Transverse colon (tissue), 4 donors: ENCODE results near the gene DVL1.

Source experiments
- EP300 ChIP-seq: sonication (generic); formaldehyde crosslinking; IDR thresholded peaks from one replicate; pipeline ENCODE4 v1.6.1; 2017; ENCODE audit warnings: antibody characterized with exemption, low read depth
- POLR2A ChIP-seq: fragments of 450-650 bp; IDR thresholded peaks from one replicate; pipeline ENCODE4 v1.6.1; 2016; ENCODE audit warnings: antibody characterized with exemption, mild to moderate bottlenecking, moderate library complexity
- POLR2AphosphoS5 ChIP-seq, 3 donors: sonication (generic); formaldehyde crosslinking; IDR thresholded peaks; one replicate each; pipeline ENCODE4 v1.6.1; 2016; ENCODE audit warnings: antibody characterized with exemption in 3 of 3
- TF ChIP-seq, protein P1 (sequence below), 5 experiments: fragments of 200-600 bp in 3 of 5; fragments of 450-650 bp in 2 of 5; sonication (generic) in 3 of 5; IDR thresholded peaks; 1 replicate in 2 of 5; 2 replicates in 3 of 5; pipeline ENCODE4 v1.5.1; 2016 to 2017; ENCODE audit warnings: antibody characterized with exemption in 5 of 5, inconsistent platforms in 3 of 5, mild to moderate bottlenecking in 2 of 5, moderate library complexity in 1 of 5

DNA sequence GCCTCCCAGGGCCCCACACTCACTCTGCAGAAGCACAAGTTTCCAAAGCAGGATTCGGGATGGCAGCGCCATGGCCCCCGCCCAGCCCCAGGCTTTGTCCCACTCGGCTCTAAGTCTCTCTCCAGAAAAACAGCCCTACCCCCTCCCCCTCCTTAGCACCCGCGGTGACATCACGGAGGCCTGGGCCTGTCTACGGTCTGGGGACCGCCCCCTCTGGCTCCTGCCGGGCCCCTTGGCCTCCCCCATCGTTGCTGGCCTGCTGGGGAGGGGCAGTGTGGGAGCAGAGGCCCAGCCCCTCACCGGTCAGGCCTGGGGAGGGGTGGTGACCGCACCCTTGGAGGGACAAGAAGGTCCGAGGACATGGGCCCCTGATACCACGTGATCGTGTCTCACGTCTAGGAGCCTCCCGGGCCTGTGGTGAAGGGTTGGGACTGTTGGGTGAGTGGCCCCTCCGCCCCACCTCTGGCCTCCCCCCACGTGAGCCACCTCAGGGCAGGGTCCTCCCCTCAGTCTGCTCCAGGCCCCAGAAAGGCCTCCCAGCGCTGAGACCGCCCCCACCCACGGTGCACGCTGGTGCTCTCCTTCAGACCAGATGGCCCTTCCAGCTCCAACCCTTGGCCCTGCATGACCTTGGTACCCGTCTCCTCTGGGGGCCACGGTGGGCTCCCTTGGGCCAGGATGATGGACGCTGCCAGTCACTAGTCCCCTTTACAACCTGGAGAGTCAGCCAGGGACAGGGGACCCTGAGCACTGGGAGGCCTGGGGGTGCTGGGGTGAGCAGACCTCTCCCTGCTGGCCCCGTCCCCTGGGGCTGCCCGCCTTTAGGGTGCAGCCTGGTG, 9.4 kb upstream of the DVL1 start, which contains the start of gene MXRA8:
- TF ChIP-seq POLR2A, result peak; percentile 33
- TF ChIP-seq EP300, result no peak
- TF ChIP-seq, protein P1, sequence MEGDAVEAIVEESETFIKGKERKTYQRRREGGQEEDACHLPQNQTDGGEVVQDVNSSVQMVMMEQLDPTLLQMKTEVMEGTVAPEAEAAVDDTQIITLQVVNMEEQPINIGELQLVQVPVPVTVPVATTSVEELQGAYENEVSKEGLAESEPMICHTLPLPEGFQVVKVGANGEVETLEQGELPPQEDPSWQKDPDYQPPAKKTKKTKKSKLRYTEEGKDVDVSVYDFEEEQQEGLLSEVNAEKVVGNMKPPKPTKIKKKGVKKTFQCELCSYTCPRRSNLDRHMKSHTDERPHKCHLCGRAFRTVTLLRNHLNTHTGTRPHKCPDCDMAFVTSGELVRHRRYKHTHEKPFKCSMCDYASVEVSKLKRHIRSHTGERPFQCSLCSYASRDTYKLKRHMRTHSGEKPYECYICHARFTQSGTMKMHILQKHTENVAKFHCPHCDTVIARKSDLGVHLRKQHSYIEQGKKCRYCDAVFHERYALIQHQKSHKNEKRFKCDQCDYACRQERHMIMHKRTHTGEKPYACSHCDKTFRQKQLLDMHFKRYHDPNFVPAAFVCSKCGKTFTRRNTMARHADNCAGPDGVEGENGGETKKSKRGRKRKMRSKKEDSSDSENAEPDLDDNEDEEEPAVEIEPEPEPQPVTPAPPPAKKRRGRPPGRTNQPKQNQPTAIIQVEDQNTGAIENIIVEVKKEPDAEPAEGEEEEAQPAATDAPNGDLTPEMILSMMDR (IDR thresholded peaks at IDR 0.05), result no peak
- TF ChIP-seq POLR2AphosphoS5 (IDR thresholded peaks at IDR 0.05), result peak; percentile 26 to 71 (median 62)
